Dermis blood vessel endothelial cell (primary cell): ENCODE measurements around the gene OSBPL5. TPM values are rescaled to one million over a fixed set of nuclear protein-coding genes. Genes with fewer than 3 reads are reported as not detected.

Experiments
- DNase-seq: peaks from one replicate; pipeline ENCODE4 v3.0.0; 2010
- total RNA-seq: library from RNA; depleted of rRNA; stranded (reverse); fragments of >200 nt; gene quantifications from 2 replicates; pipeline ENCODE4 v1.2.3, GENCODE V29; 2014

The OSBPL5 gene
- total RNA-seq, 1 donor from 2014 or later, result 74.9 TPM

DNA sequence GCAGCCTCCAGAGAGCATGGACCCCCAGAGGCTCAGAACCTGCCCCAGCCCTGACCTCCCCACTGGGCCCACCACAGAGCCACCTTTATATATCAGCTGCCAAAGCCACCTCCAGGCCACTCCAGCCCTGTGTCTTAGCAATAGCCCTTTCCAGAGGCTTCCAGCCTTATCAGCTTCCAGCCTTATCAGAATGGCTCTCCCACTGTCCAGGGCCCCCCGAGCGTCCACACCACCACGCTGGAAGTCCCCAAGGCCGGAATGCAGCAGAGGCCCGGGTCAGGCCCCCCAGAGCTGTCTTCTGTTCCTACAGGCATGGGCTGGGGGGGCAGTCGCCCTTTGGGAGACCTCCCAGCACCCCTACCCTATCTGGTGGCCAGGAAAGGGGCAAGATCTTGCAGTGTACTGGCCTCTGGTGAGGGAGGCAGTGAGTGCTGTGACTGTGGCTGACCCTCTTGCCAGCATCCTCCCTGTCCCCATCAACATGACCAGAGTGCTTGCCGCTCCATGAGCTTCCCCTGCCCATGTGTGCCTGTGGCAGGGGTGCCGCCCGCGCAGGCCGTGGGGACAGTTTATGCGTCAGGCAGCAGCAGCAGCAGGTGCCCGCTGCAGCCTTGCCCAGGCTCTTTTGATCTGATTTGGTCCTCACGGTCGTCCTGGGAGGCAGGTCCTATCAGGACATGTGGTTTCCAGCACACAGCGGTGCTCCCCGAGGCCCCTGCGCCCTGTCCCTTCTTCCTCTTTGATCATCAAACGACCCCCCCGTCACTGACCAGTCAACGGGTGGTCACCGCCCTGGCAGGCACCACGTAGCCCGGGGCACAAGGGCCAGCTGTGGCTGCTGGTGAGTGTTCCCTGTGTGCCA lies 15.9 kb downstream of the OSBPL5 start:
- no peak for DNase-seq

- DNase-seq, result no peak
Measured at GRCh38 chr11:3148255-3148989, 16.7 kb downstream of the OSBPL5 start.

DNA sequence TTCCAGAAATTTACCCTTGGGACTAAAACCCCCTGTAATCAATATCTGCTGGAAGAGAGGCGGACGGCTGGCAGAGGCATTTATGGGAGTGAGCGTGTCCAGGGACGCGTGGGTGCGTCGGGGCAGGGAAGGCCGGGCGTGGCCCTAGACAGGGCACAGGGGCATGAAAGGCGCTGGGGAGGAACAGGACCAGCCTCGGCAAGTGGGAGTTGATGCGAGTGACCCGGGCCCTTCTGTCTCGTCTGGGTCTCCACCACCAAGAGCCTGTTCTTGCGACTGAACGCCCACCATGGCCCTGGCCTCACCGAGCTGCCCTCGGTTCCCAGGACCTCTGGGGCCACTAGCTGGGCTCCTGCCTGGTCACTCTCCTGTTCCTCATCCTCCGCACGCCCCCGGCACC lies 17.5 kb downstream of the OSBPL5 start:
- DNase-seq, result no peak

GRCh38 chr11:3147257-3147619 lies 17.9 kb downstream of the OSBPL5 start:
- no peak for DNase-seq

- DNase-seq, result no peak
Measured at GRCh38 chr11:3146612-3147256, 18.4 kb downstream of the OSBPL5 start.

DNA sequence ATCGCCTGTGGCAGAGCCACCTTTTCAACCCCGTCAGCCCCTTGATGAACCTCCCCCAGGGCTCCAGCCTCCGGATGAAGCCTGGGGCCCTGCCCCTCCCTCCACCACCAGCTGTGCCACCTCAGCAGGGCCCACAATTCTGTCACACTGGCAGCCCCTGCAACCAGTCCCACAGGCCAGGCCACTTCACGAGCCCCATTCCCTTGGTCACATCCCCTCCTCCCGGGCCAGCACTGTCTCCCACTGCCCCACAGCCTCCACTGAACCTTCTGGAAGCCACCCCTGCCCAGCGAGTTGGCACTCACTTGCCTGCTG lies 19.9 kb downstream of the OSBPL5 start:
- DNase-seq, result no peak

DNA sequence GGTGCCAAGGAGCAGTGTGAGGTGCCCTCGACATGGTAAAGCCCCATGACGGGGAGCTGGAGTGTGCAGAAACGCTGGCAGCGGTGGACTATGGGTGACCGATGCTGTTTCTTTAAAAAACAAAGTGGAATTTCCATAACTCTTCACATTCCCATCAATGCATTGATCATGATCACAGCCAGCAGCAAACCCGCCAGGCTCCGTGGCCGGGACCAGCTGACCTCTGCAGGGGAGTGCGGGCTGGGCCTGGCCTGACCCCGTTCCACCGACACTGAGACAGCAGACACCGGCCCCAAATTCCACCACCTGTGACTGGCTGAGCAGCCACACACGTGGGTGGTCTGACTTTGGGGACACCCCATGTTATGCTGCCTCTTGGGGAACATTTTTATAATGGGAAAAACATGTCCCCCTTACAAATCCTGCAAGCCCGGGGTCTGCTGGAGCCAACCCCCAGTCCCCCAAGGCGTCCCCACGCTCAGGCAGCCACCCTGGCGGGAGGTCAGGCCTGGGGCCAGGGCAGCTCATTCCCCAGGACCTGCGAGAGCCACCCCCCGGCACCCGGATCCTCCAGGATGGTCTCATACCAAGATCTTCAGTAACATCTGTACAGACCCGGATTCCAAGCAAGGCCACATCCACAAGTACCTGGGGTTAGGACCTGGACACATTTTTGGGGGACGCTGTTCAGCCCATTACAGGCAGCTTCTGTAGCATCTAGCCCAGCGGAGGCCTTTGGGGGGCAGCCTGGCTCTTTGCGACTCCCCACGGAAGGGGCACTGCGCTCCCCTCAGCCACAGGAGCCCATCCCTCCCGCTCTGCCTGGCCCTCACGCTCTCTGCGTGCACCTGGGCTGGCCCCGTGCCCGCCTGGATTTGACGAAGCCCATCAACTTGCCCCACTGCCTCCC lies 20.6 kb downstream of the OSBPL5 start:
- no peak for DNase-seq

DNA sequence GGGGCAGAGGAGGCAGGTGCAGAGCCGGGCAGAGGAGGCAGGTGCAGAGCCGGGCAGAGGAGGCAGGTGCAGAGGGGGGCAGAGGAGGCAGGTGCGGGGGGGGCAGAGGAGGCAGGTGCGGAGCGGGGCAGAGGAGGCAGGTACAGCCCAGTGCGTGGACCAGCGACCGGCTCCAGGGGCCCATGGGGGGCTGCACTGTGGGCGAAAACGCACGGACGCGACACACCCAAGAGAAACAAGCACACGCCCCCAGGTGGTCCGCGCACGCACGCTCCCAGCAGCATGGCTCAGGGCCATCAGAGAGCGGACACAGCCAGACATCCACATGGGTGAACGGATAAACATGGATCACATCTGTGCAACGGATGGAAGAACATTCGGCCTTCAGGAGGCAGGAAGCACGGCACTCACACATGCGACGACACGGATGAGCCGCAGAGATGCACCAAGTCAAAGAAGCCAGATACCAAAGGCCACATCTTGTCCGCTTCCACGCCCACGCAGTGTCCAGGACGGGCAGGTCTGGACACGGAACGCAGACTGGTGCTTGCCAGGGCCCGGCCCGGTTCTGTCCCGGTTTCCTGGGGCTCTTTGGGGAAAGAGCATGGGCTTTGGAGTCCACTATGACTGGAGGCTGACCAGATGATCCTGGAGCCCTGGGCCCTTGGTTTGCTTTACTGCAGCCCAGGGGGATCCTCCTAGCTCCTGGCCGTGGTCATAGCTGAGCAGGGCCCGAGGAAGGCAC lies 21.8 kb downstream of the OSBPL5 start:
- no peak for DNase-seq

DNA sequence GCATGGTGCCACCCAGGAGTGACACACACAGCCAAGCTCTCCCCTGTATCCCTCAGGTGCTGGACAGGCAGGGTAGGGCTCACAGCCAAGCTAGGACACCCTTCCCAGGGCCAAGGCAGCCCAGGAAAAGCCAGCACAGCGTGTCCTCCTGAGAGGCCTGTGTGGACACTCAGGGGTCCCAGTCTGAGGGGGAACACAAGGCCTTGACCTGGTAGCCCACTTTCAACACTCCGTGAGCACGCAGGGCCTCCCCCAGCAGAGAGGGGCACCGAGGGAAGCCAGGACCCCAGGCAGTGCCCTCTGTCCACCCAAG lies 24.9 kb downstream of the OSBPL5 start:
- no peak for DNase-seq

- DNase-seq, result no peak
Measured at GRCh38 chr11:3139481-3140290, 25.4 kb downstream of the OSBPL5 start.

GRCh38 chr11:3139086-3139440 lies 26.0 kb downstream of the OSBPL5 start:
- DNase-seq, result no peak

GRCh38 chr11:3138178-3139085 lies 26.7 kb downstream of the OSBPL5 start:
- no peak for DNase-seq

DNA sequence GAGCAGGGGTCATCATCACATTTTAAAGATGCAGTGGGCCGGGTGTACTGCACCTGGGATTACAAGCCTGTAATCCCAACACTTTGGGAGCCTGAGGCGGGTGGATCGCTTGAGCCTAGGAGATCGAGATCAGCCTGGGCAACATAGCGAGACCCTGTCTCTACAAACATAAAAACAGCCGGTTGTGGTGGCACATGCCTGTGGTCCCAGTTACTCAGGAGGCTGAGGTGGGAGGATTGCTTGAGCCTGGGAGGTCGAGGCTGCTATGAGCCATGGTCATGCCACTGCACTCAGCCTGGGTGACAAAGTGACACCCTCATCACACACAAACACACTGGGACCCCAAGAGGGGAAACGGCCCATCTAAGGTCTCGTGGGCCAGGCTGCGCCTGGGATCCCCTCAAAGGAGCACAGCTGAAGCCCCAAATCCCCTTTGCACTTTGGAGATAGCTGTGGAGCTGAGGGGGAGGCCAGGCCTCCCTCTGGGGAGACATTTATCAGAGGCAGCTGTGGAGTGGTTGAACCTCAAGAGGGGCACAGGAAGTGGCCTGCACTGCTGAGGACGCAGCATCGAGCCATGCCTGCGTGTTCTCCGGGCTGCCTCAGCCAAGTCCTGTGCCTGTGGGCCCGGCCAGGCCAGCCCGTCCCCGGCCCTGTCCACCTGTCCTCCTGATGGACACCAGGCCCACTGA lies 27.5 kb downstream of the OSBPL5 start:
- DNase-seq, result no peak

DNA sequence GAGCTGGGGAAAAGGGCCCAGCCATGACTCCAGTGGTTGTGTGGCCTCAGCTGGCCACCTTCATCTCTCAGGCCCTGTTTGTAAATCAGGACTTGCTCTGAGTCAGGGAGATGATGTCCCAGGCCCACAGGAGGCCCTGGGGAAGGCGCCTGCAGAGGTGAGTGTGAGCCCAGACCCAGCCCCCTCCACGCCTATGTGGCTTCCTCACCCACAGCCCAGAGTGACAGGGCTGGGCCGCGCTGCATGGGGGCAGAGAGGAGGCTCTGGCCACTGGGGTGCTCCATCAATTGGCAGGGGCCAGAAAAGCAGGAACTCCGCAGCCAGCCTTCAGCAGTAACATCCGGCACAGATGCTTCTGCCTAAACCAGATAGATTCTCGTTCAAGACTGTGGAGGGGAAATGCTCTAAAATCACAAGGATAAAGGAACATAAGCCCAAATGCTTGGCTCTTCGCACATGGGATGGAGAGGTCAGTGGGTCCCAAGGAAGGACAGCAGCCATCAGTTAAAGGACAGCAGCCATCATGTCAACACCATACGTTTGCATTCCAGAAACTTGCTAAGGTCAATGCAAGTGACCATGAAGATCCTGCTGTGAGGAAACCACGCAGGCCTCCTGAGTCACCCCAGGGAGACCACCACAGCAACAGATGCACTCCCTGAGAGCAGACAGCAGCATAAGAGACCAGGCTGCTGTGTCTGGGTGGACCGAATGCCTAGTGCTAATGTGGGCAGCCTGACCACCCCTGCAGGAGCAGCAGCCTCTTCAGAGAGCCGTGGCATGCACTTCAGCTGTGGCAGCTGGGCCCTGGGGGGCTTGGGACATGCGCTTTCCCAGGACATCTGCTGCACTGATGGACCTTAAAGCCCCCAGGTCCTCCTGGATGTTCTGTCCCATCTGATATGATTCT lies 28.3 kb downstream of the OSBPL5 start:
- DNase-seq, result no peak

- DNase-seq, result no peak
Measured at GRCh38 chr11:3135481-3136440, 29.3 kb downstream of the OSBPL5 start.

- DNase-seq, result no peak
Measured at GRCh38 chr11:3134651-3135480, 30.2 kb downstream of the OSBPL5 start.
